Upper lobe of left lung (tissue), 6 donors: ENCODE measurements around the gene SIRPG. TPM values are rescaled to one million over a fixed set of nuclear protein-coding genes. Genes with fewer than 3 reads are reported as not detected.

Experiments
- ATAC-seq, 2 donors: fragments of 200-7000 bp; cut with Tn5 transposase; one replicate each; pipeline ENCODE4 v1.9.1; 2022; ENCODE audit warnings: mild to moderate bottlenecking in 2 of 2, moderate library complexity in 2 of 2; ENCODE audit not compliant: low FRiP score in 2 of 2
- DNase-seq, 2 donors: peaks; one replicate each; pipeline ENCODE4 v3.0.0-alpha.2; 2019 to 2020
- H3K27ac ChIP-seq, 4 donors: fragments of 200-600 bp; sonication (generic); one replicate each; pipeline ENCODE4 v1.5.1; 2016 to 2019
- H3K27me3 ChIP-seq, 4 donors: fragments of 200-600 bp; sonication (generic); one replicate each; pipeline ENCODE4 v1.5.1; 2017 to 2019
- H3K36me3 ChIP-seq, 4 donors: fragments of 200-600 bp; sonication (generic); one replicate each; pipeline ENCODE4 v1.5.1; 2016 to 2019
- H3K4me1 ChIP-seq, 4 donors: fragments of 200-600 bp; sonication (generic); one replicate each; pipeline ENCODE4 v1.5.1; 2018 to 2019
- H3K4me3 ChIP-seq, 4 donors: fragments of 200-600 bp; sonication (generic); one replicate each; pipeline ENCODE4 v1.5.1; 2017 to 2019; ENCODE audit warnings: mild to moderate bottlenecking in 2 of 4, moderate library complexity in 1 of 4
- H3K9me3 ChIP-seq, 4 donors: fragments of 200-600 bp; sonication (generic); one replicate each; pipeline ENCODE4 v1.5.1; 2018 to 2019
- EP300 ChIP-seq, 4 donors: sonication (generic); formaldehyde crosslinking; IDR thresholded peaks; one replicate each; pipeline ENCODE4 v1.5.1; 2017; ENCODE audit warnings: antibody characterized with exemption in 4 of 4, control low read depth in 2 of 4
- POLR2A ChIP-seq, 4 donors: fragments of 450-650 bp; IDR thresholded peaks; one replicate each; pipeline ENCODE4 v1.5.1; 2016 to 2017; ENCODE audit warnings: antibody characterized with exemption in 4 of 4, mild to moderate bottlenecking in 2 of 4
- POLR2AphosphoS5 ChIP-seq, 2 donors: sonication (generic); formaldehyde crosslinking; IDR thresholded peaks; one replicate each; pipeline ENCODE4 v1.5.1; 2017; ENCODE audit warnings: antibody characterized with exemption in 2 of 2
- WGBS, 2 donors: methylation state at CpG; one replicate each; pipeline ENCODE4 v1.1.5; 2017 to 2018; 5-methylcytosine and 5-hydroxymethylcytosine counted together
- total RNA-seq, 6 donors: library from RNA; depleted of rRNA in 4 of 6; stranded (reverse); fragments of >200 nt in 4 of 6; gene quantifications; one replicate each; pipeline versions ENCODE4 v1.1.0 to v1.2.1, GENCODE V29; 2016 to 2021
- TF ChIP-seq, protein P1 (sequence below), 6 experiments: fragments of 450-650 bp in 4 of 6; fragments of 200-600 bp in 2 of 6; sonication (generic) in 2 of 6; IDR thresholded peaks; one replicate each; pipeline ENCODE4 v1.5.1; 2016 to 2019; ENCODE audit warnings: antibody characterized with exemption in 6 of 6
- donor health status: DM: no; HTN: no; CAD: no; lungs with moderate emphysema.
- donor health status: DM: no; HTN: yes; CAD: no; lungs with severe emphysema.

SIRPG gene
- total RNA-seq, 6 donors from 2014 or later, result 0.71 to 2.4 (median 0.97) TPM; not detected in 3

DNA sequence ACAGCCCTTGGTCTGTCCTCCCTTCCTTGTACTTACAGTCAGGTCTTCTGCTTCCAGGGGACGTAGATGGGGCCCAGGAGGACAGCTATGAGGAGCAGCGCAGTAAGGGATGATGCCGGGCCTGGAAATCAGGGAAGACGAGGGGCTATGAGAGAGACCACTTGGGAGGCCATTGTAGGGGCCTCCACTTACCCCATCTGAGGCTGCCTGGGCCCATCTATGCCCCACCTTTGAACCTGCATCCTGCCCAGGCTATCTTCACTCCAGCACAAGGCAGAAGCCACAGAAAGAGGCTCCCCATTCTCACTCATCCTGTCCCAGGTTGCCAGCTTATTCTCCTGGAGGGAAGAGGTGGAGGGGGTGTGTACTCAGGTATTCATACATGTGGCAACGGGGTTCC, 27.4 kb downstream of the SIRPG start:
- DNase-seq (no peak), ATAC-seq (peak in 1 of 2 donors; percentile 35)
- TF ChIP-seq EP300 (IDR thresholded peaks at IDR 0.05) (no peak), POLR2AphosphoS5 (IDR thresholded peaks at IDR 0.05) (no peak), POLR2A (IDR thresholded peaks at IDR 0.05) (no peak)
- TF ChIP-seq, protein P1, sequence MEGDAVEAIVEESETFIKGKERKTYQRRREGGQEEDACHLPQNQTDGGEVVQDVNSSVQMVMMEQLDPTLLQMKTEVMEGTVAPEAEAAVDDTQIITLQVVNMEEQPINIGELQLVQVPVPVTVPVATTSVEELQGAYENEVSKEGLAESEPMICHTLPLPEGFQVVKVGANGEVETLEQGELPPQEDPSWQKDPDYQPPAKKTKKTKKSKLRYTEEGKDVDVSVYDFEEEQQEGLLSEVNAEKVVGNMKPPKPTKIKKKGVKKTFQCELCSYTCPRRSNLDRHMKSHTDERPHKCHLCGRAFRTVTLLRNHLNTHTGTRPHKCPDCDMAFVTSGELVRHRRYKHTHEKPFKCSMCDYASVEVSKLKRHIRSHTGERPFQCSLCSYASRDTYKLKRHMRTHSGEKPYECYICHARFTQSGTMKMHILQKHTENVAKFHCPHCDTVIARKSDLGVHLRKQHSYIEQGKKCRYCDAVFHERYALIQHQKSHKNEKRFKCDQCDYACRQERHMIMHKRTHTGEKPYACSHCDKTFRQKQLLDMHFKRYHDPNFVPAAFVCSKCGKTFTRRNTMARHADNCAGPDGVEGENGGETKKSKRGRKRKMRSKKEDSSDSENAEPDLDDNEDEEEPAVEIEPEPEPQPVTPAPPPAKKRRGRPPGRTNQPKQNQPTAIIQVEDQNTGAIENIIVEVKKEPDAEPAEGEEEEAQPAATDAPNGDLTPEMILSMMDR (IDR thresholded peaks at IDR 0.05), result no peak
- no peak overlapping the region for H3K4me3 ChIP-seq
- no peaks in the 10 kb centered on the region for H3K36me3 ChIP-seq
- H3K9me3 ChIP-seq, result no peaks in the 10 kb centered on the region
- 91 to 98% methylated on average over 4 to 5 of the region's 5 CpGs for WGBS, 2 donors
- H3K27ac ChIP-seq, result no peak overlapping the region
- no peaks in the 10 kb centered on the region for H3K27me3 ChIP-seq
- peaks cover 0 to 5% (median 0%) of the 10 kb centered on the region in 4 donors for H3K4me1 ChIP-seq

DNA sequence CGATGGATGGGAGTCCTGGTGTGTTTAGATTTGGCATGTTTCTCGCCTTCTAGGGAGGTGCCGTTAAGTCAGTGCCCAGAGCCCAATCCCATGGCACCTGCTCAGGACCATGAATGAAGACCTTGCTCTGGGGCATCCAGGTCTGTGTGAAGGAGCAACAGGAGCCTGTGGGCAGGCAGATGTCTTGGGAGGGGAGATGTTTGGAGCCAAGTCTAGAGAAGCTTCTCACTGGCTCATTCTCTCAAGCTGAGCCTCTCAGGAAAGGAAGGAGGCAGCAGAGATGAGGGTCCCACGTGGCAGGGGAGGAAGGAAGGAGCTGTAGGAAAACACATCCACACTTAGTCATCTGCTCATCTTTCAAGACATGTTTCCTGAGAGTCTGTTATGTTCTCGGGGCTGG, 28.3 kb downstream of the SIRPG start:
- 68 to 79% methylated on average over 4 to 5 of the region's 5 CpGs for WGBS, 2 donors
- DNase-seq, result no peak
- H3K4me1 ChIP-seq, result peaks cover 0 to 5% (median 0%) of the 10 kb centered on the region in 4 donors
- H3K9me3 ChIP-seq, result no peaks in the 10 kb centered on the region
- H3K27ac ChIP-seq, result no peak overlapping the region
- H3K27me3 ChIP-seq, result no peaks in the 10 kb centered on the region
- no peaks in the 10 kb centered on the region for H3K36me3 ChIP-seq
- TF ChIP-seq EP300 (IDR thresholded peaks at IDR 0.05) (no peak), POLR2A (IDR thresholded peaks at IDR 0.05) (no peak), POLR2AphosphoS5 (IDR thresholded peaks at IDR 0.05) (no peak)
- TF ChIP-seq, protein P1 (IDR thresholded peaks at IDR 0.05), result no peak
- no peak for ATAC-seq
- H3K4me3 ChIP-seq, result no peak overlapping the region

DNA sequence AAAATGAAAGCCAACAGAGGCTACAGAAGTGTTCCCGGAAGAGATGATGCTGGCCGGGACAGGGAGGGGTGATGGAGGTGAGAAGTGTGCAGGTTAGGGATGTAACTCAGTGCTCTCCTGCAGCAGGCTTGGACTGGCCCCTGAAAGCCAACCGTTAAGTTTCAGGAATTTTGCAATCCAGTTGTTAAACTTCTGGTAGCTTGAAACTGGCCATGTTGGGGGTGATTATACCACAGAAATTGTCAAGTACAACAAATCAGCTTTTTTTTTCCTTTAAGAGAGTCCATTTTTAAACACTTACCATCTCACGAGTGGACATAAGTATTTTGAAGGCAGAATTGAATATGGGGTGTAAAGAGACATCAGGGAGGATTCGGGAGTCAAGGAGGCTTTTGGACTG, 29.0 kb downstream of the SIRPG start:
- Histone ChIP-seq H3K9me3 (no peaks in the 10 kb centered on the region), H3K36me3 (no peaks in the 10 kb centered on the region), H3K4me1 (peaks cover 0 to 5% (median 0%) of the 10 kb centered on the region in 4 donors), H3K4me3 (no peak overlapping the region), H3K27me3 (no peaks in the 10 kb centered on the region), H3K27ac (no peak overlapping the region)
- 67 to 78% methylated on average over 5 of the region's 5 CpGs for WGBS, 2 donors
- TF ChIP-seq POLR2AphosphoS5 (IDR thresholded peaks at IDR 0.05), result no peak
- TF ChIP-seq, protein P1 (IDR thresholded peaks at IDR 0.05), result no peak
- TF ChIP-seq POLR2A (IDR thresholded peaks at IDR 0.05), result no peak
- TF ChIP-seq EP300 (IDR thresholded peaks at IDR 0.05), result no peak
- DNase-seq (no peak), ATAC-seq (no peak)

DNA sequence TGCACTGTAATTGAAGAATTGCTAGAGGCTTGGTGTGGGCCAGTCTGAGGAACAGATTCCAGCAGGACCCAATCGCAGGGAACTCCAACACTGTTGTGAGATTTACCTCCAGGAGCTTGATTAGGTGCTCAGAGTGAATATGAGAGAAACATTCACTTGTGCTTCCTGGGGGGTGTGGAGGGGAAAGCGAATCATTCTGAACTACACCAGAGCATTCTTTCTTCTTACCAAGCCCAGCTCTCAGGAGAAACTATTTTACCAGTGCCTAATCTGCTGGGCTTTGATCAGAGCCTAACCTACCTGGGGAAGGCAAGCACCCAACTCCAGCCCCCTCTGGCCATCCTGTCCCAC, 30.4 kb downstream of the SIRPG start:
- DNase-seq (no peak), ATAC-seq (no peak)
- WGBS, 2 donors, result 78 to 79% methylated on average over 2 of the region's 2 CpGs
- H3K9me3 ChIP-seq, result no peaks in the 10 kb centered on the region
- no peaks in the 10 kb centered on the region for H3K36me3 ChIP-seq
- no peaks in the 10 kb centered on the region for H3K27me3 ChIP-seq
- TF ChIP-seq POLR2A (IDR thresholded peaks at IDR 0.05), result no peak
- TF ChIP-seq, protein P1 (IDR thresholded peaks at IDR 0.05), result no peak
- TF ChIP-seq EP300 (IDR thresholded peaks at IDR 0.05), result no peak
- TF ChIP-seq POLR2AphosphoS5 (IDR thresholded peaks at IDR 0.05), result no peak
- no peak overlapping the region for H3K27ac ChIP-seq
- no peak overlapping the region for H3K4me3 ChIP-seq
- H3K4me1 ChIP-seq, result peaks cover 0 to 5% (median 2%) of the 10 kb centered on the region in 4 donors

DNA sequence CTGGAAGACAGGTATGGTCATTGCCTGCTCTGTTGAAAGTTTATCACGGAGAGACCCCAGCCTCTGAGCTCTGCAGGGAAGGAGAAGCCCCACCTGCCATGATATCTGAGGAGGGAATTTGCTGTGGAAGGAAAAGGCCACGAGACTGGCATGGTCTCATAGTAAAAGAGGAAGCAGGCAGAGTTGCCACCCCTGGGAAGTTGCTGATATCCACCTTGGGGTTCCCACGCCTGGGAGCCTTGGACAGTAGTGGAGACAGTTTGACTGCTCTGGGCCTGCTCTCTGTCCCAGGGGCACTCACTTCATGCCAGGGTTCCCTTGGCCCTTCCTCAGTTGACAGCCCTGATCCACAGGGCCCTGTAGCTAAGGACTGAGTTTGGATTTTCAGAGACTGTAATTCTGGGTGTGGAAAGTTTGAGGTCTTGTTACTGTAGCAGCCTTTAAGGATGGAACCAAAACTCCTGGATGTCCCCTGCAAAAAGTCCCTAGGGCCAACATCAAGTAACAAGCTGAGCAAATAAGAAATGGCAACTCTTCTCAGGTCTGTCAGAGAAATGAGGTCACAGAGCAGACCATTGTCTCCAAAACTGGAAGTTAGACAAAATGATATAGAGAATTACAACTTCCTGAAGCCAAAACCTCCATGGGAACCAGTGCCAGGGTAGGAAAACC, 30.9 kb downstream of the SIRPG start:
- WGBS, 2 donors, result 72 to 78% methylated on average over 2 to 3 of the region's 3 CpGs
- H3K4me1 ChIP-seq, result peaks cover 0 to 6% (median 2%) of the 10 kb centered on the region in 4 donors
- no peaks in the 10 kb centered on the region for H3K9me3 ChIP-seq
- no peaks in the 10 kb centered on the region for H3K36me3 ChIP-seq
- H3K4me3 ChIP-seq, result no peak overlapping the region
- no peak for TF ChIP-seq EP300 (IDR thresholded peaks at IDR 0.05)
- no peak for TF ChIP-seq POLR2A (IDR thresholded peaks at IDR 0.05)
- TF ChIP-seq POLR2AphosphoS5 (IDR thresholded peaks at IDR 0.05), result no peak
- TF ChIP-seq, protein P1 (IDR thresholded peaks at IDR 0.05), result no peak
- H3K27me3 ChIP-seq, result no peaks in the 10 kb centered on the region
- H3K27ac ChIP-seq, result no peak overlapping the region
- ATAC-seq (peak in 1 of 2 donors; percentile 23), DNase-seq (peak in 1 of 2 donors; percentile 45)
